IMR-90 (cell line): Measurements from ENCODE around the gene PCBP1. TPM values are rescaled to one million over a fixed set of nuclear protein-coding genes. Genes with fewer than 3 reads are reported as not detected.

Experiments
- ATAC-seq: fragments of 200-7000 bp; cut with Tn5 transposase; 2 replicates; pipeline ENCODE4 v1.9.1; 2020; ENCODE audit warnings: low read depth, mild to moderate bottlenecking, moderate library complexity
- BruUV-seq: library from RNA; stranded (reverse); fragments of 400-500 nt; replicated peaks from 2 replicates; lab custom pipeline; 2021; lab: Mats Ljungman, UMichigan
- CTCF ChIA-PET: fragments of 300-600 bp; formaldehyde crosslinking; extraction: SDS; loops from one replicate; lab custom pipeline; 2021; ENCODE audit warnings: antibody characterized with exemption; lab: Yijun Ruan, JAX
- POLR2A ChIA-PET: fragments of 300-600 bp; sonication (Branson Sonifier 250); formaldehyde crosslinking; loops from one replicate; lab custom pipeline; 2022; ENCODE audit warnings: antibody characterized with exemption; ENCODE audit not compliant: unreplicated experiment; lab: Charles Lee
- DNase-seq: peaks from one replicate; pipeline ENCODE4 v3.0.0; 2013
- H2AFZ ChIP-seq: replicated peaks from 2 replicates; pipeline ENCODE3; 2013; ENCODE audit warnings: low read length, mild to moderate bottlenecking; ENCODE audit not compliant: poor library complexity
- H2AK5ac ChIP-seq: 2 replicates; pipeline ENCODE4 v1.6.1; 2013; ENCODE audit warnings: low read depth, low read length, inconsistent platforms
- H2AK9ac ChIP-seq: replicated peaks from 2 replicates; pipeline ENCODE3; 2013; ENCODE audit warnings: mild to moderate bottlenecking, low read depth, low read length, moderate library complexity; ENCODE audit not compliant: poor library complexity
- H2BK120ac ChIP-seq: 2 replicates; pipeline ENCODE4 v1.6.1; 2013; ENCODE audit warnings: low read depth, low read length, inconsistent platforms
- H2BK15ac ChIP-seq: 3 replicates; pipeline ENCODE4 v1.6.1; 2013; ENCODE audit warnings: low read depth, low read length, inconsistent platforms
- H2BK20ac ChIP-seq: 2 replicates; pipeline ENCODE4 v1.6.1; 2013; ENCODE audit warnings: low read depth, mild to moderate bottlenecking, inconsistent platforms, low read length, moderate library complexity
- H2BK5ac ChIP-seq: 2 replicates; pipeline ENCODE4 v1.6.1; 2013; ENCODE audit warnings: mild to moderate bottlenecking, low read depth, low read length, inconsistent platforms; ENCODE audit not compliant: poor library complexity, severe bottlenecking
- H3K14ac ChIP-seq: replicated peaks from 2 replicates; pipeline ENCODE4 v1.6.1; 2013; ENCODE audit warnings: low read depth, low read length, inconsistent platforms
- H3K18ac ChIP-seq: 2 replicates; pipeline ENCODE4 v1.6.1; 2013; ENCODE audit warnings: low read depth, low read length, control low read depth
- H3K23ac ChIP-seq: 2 replicates; pipeline ENCODE4 v1.6.1; 2013; ENCODE audit warnings: low read depth, low read length, inconsistent platforms
- H3K27ac ChIP-seq: 2 replicates; pipeline ENCODE4 v1.5.1; 2013; ENCODE audit warnings: mild to moderate bottlenecking, control low read depth, low read length; ENCODE audit not compliant: insufficient read depth
- H3K27me3 ChIP-seq: 2 replicates; pipeline ENCODE4 v1.6.1; 2013; ENCODE audit warnings: low read length; ENCODE audit not compliant: control insufficient read depth, insufficient read depth
- H3K36me3 ChIP-seq: 2 replicates; pipeline ENCODE4 v1.6.1; 2013; ENCODE audit warnings: low read length, mixed read lengths; ENCODE audit not compliant: control insufficient read depth, insufficient read depth
- H3K4ac ChIP-seq: 2 replicates; pipeline ENCODE4 v1.6.1; 2013; ENCODE audit warnings: low read depth, low read length, inconsistent platforms
- H3K4me1 ChIP-seq: 2 replicates; pipeline ENCODE4 v1.6.1; 2013; ENCODE audit warnings: low read length, mixed read lengths; ENCODE audit not compliant: control insufficient read depth, insufficient read depth
- H3K4me2 ChIP-seq: 2 replicates; pipeline ENCODE4 v1.6.1; 2013; ENCODE audit warnings: low read depth, mild to moderate bottlenecking, control low read depth, low read length, moderate library complexity
- H3K4me3 ChIP-seq: 2 replicates; pipeline ENCODE4 v1.5.1; 2013; ENCODE audit warnings: low read depth, mild to moderate bottlenecking, control low read depth, low read length, moderate library complexity; ENCODE audit not compliant: insufficient read depth
- H3K56ac ChIP-seq: 2 replicates; pipeline ENCODE4 v1.6.1; 2013; ENCODE audit warnings: low read length, inconsistent platforms; ENCODE audit not compliant: insufficient read depth; ENCODE audit errors: extremely low read depth
- H3K79me1 ChIP-seq, 2 experiments: 2 replicates each; pipeline ENCODE4 v1.6.1; 2013; ENCODE audit warnings: low read length in 2 of 2, inconsistent platforms in 1 of 2, low read depth in 1 of 2
- H3K9ac ChIP-seq: 2 replicates; pipeline ENCODE4 v1.6.1; 2013; ENCODE audit warnings: low read depth, low read length, control low read depth
- H3K9me1 ChIP-seq: 2 replicates; pipeline ENCODE4 v1.6.1; 2013; ENCODE audit warnings: low read length, inconsistent platforms; ENCODE audit not compliant: insufficient read depth
- H3K9me3 ChIP-seq: 2 replicates; pipeline ENCODE4 v1.6.1; 2013; ENCODE audit warnings: low read length; ENCODE audit not compliant: control insufficient read depth, insufficient read depth
- H4K20me1 ChIP-seq: 2 replicates; pipeline ENCODE4 v1.6.1; 2013; ENCODE audit warnings: low read length, inconsistent platforms; ENCODE audit not compliant: insufficient read depth
- H4K5ac ChIP-seq: 2 replicates; pipeline ENCODE4 v1.6.1; 2013; ENCODE audit warnings: mild to moderate bottlenecking, low read depth, low read length, control low read depth
- H4K8ac ChIP-seq, 2 experiments: 2 replicates each; pipeline ENCODE4 v1.6.1; 2013; ENCODE audit warnings: low read depth in 2 of 2, low read length in 2 of 2, control low read depth in 1 of 2, inconsistent platforms in 1 of 2
- H4K91ac ChIP-seq: 2 replicates; pipeline ENCODE4 v1.6.1; 2013; ENCODE audit warnings: low read depth, low read length, inconsistent platforms; ENCODE audit not compliant: insufficient read depth
- BHLHE40 ChIP-seq: fragments of 150-350 bp; IDR thresholded peaks from 2 replicates; pipeline ENCODE4 v1.6.1; 2016; ENCODE audit warnings: mild to moderate bottlenecking, low read depth, low read length
- CHD1 ChIP-seq: IDR thresholded peaks from 2 replicates; pipeline ENCODE4 v1.6.1; 2012; ENCODE audit warnings: low read depth, low read length, improper control_type of control experiment
- FOS ChIP-seq: fragments of 150-350 bp; IDR thresholded peaks from 2 replicates; pipeline ENCODE4 v1.6.1; 2016; ENCODE audit warnings: low read depth, low read length
- MAFK ChIP-seq: IDR thresholded peaks from 2 replicates; pipeline ENCODE4 v1.6.1; 2012; ENCODE audit warnings: low read depth, low read length, improper control_type of control experiment
- MAZ ChIP-seq: IDR thresholded peaks from 2 replicates; pipeline ENCODE4 v1.6.1; 2012; ENCODE audit warnings: low read depth, mild to moderate bottlenecking, low read length, improper control_type of control experiment, moderate library complexity, borderline replicate concordance
- MXI1 ChIP-seq: IDR thresholded peaks from 2 replicates; pipeline ENCODE4 v1.6.1; 2012; ENCODE audit warnings: low read depth, mild to moderate bottlenecking, low read length, moderate library complexity, borderline replicate concordance
- NFE2L2 ChIP-seq: fragments of 150-350 bp; IDR thresholded peaks from 2 replicates; pipeline ENCODE4 v1.6.1; 2016; ENCODE audit warnings: low read depth, mild to moderate bottlenecking, low read length
- RFX5 ChIP-seq: IDR thresholded peaks from 2 replicates; pipeline ENCODE4 v1.8.0; 2012; ENCODE audit warnings: low read depth, mild to moderate bottlenecking, low read length, moderate library complexity
- SMC3 ChIP-seq: fragments of 150-350 bp; IDR thresholded peaks from 2 replicates; pipeline ENCODE4 v1.6.1; 2016; ENCODE audit warnings: low read depth, mild to moderate bottlenecking, antibody characterized with exemption, low read length, moderate library complexity
- WGBS, 2 experiments: methylation state at CpG; one replicate each; pipeline versions ENCODE4 v1.1.5 to v1.1.7; 2013; ENCODE audit warnings: missing lambda C conversion rate in 2 of 2; ENCODE audit not compliant: insufficient read length in 1 of 2; ENCODE audit errors: extremely low coverage in 2 of 2; 5-methylcytosine and 5-hydroxymethylcytosine counted together
- dilution Hi-C: fragments of 300-500 bp; cut with HindIII; formaldehyde crosslinking; loops from one replicate; pipeline ENCODE4 v1.14.3; 2018; ENCODE audit warnings: low sequenced_read_pairs; ENCODE audit not compliant: unreplicated experiment
- in situ Hi-C: fragments of 300-500 bp; cut with MboI; formaldehyde crosslinking; loops from 3 replicates; pipeline ENCODE4 v1.14.3; 2019; ENCODE audit warnings: low sequenced_read_pairs, inconsistent platforms, mixed read lengths
- intact Hi-C: fragments of 100-400 bp; cut with micrococcal nuclease; formaldehyde crosslinking; loops from 2 replicates; pipeline ENCODE4 v1.10.0; 2022
- polyA plus RNA-seq, 3 experiments: library from polyadenylated mRNA; depleted of rRNA; stranded (reverse); fragments of >200 nt; gene quantifications; 2 replicates each; pipeline ENCODE4 v1.2.3, GENCODE V29; 2012; ENCODE audit warnings: low replicate concordance in 1 of 3
- total RNA-seq: library from RNA; depleted of rRNA; stranded (reverse); fragments of >200 nt; gene quantifications from 2 replicates; pipeline ENCODE4 v1.2.3, GENCODE V29; 2012
- TF ChIP-seq, protein P1 (sequence below): fragments of 150-350 bp; IDR thresholded peaks from 2 replicates; pipeline ENCODE4 v1.6.1; 2016; ENCODE audit warnings: low read depth, mild to moderate bottlenecking, low read length, moderate library complexity, borderline replicate concordance

Gene PCBP1
- total and polyA plus RNA-seq, 2 of the 4 experiments (the other 2 are of a cell fraction): 33.7 to 166 TPM

DNA sequence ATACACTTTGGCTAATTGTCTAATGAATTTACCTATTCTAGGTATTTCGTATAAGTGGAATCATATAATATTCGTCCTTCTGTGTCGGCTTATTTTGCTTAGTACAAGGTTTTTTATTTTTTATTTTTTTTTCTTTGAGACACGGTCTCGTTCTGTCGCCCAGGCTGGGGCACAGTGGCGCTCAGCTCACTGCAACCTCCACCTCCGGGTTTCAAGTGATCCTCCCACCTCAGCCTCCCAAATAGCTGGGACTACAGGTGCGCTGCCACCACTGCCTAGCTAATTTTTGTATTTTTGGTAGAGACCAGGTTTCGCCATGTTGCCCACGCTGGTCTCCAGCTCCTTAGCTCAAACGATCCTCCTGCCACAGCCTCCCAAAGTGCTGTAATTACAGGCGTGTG, 38.2 kb downstream of the PCBP1 start:
- DNase-seq (no peak), ATAC-seq (no peak)
- POLR2A ChIA-PET: interaction anchor here (0.5 kb wide), 1 partner anchor 19 kb away, joined by 4 read pairs; no protein-coding TSS in a partner anchor
- Histone ChIP-seq H3K14ac (peak overlapping the region; percentile 66), H4K5ac (peak overlapping the region; percentile 51), H3K4me3 (no peak overlapping the region), H3K9me1 (peaks cover 13% of the 10 kb centered on the region), H3K9me3 (no peaks in the 10 kb centered on the region), H3K4me2 (peak overlapping the region; percentile 40), H2BK15ac (peak overlapping the region; percentile 11; the same call in 2 of the 3 replicates), H4K91ac (peak overlapping the region; percentile 93), H3K4me1 (peaks cover 17% of the 10 kb centered on the region), H4K8ac (peak overlapping the region; percentile 94 to 98), H3K18ac (peak overlapping the region; percentile 13), H2AK5ac (peak overlapping the region; percentile 58), H2BK5ac (peak overlapping the region; percentile 53), H3K27ac (peak overlapping the region; percentile 54), H3K4ac (peak overlapping the region; percentile 76), H4K20me1 (no peaks in the 10 kb centered on the region), H3K56ac (no peak overlapping the region), H3K36me3 (no peaks in the 10 kb centered on the region), H3K23ac (peak overlapping the region; percentile 55), H3K27me3 (no peaks in the 10 kb centered on the region), H2AK9ac (peak overlapping the region; percentile 55), H2BK20ac (peak overlapping the region; percentile 25; the same call in 1 of the 2 replicates), H2BK120ac (peak overlapping the region; percentile 53), H3K79me1 (peaks cover 0 to 3% of the 10 kb centered on the region in 2 experiments; a peak in 1 of 4 replicates), H3K9ac (peak overlapping the region; percentile 53; the same call in 1 of the 2 replicates), H2AFZ (peak overlapping the region; percentile 99)
- TF ChIP-seq MAZ (no peak), FOS (no peak), NFE2L2 (no peak), MXI1 (no peak), BHLHE40 (no peak), MAFK (no peak), SMC3 (no peak), CHD1 (no peak), RFX5 (no peak)
- TF ChIP-seq, protein P1, sequence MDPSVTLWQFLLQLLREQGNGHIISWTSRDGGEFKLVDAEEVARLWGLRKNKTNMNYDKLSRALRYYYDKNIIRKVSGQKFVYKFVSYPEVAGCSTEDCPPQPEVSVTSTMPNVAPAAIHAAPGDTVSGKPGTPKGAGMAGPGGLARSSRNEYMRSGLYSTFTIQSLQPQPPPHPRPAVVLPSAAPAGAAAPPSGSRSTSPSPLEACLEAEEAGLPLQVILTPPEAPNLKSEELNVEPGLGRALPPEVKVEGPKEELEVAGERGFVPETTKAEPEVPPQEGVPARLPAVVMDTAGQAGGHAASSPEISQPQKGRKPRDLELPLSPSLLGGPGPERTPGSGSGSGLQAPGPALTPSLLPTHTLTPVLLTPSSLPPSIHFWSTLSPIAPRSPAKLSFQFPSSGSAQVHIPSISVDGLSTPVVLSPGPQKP: no peak
- WGBS, 2 experiments: 100% methylated on average over 2 of the region's 13 CpGs; no CpG with 5 or more reads in 1 of the 2 experiments
- CTCF ChIA-PET: no interaction called here
- BruUV-seq: no TSS peak
- dilution Hi-C loops: no loop called here
- intact Hi-C loops: no loop called here
- in situ Hi-C loops: no loop called here
